Panc1 (cell line): ENCODE measurements around the gene LGI2.
A peak's percentile ranks its signal among the peaks of the same experiment; 100 is the strongest.

ENCODE experiments used
- CTCF ChIP-seq: fragments of 450-650 bp; IDR thresholded peaks from 2 replicates; pipeline ENCODE4 v1.5.1; 2017; ENCODE audit warnings: mild to moderate bottlenecking
- POLR2AphosphoS5 ChIP-seq: IDR thresholded peaks from 2 replicates; pipeline ENCODE4 v1.6.1; 2012; ENCODE audit warnings: mild to moderate bottlenecking, low read depth, low read length, moderate library complexity
- REST ChIP-seq, 2 experiments: IDR thresholded peaks; 2 replicates each; pipeline ENCODE4 v1.6.1; 2011 to 2012; ENCODE audit warnings: low read depth in 2 of 2, control low read depth in 1 of 2, low read length in 1 of 2, mild to moderate bottlenecking in 1 of 2, moderate library complexity in 1 of 2; ENCODE audit not compliant: insufficient read depth in 1 of 2
- SIN3A ChIP-seq: IDR thresholded peaks from 2 replicates; pipeline ENCODE4 v1.6.1; 2012; ENCODE audit warnings: low read depth, mild to moderate bottlenecking, low read length, moderate library complexity, borderline replicate concordance; ENCODE audit not compliant: insufficient read depth

- TF ChIP-seq CTCF (peak; percentile 85), REST (IDR thresholded peaks at IDR 0.05; ENCODE audit: insufficient read depth in 1 of 2, low read depth in 2 of 2, low read length in 1 of 2) (no peak), POLR2AphosphoS5 (no peak), SIN3A (no peak)
Observed at GRCh38 chr4:24980064-24980690, 50.6 kb downstream of the LGI2 start.
